Measurements from ENCODE around the gene RBM10. TPM values are rescaled to one million over a fixed set of nuclear protein-coding genes. Genes with fewer than 3 reads are reported as not detected.

RBM10 gene
- total and polyA plus RNA-seq, 9 of the 15 experiments (the other 6 are each of a cell fraction or from before 2014, with no cell fraction given): 1.1 to 61.7 (median 31.5) TPM

GRCh38 chrX:47191806-47192401 lies 46.9 kb downstream of the RBM10 start:
- no TSS peak for BruUV-seq (replicated peaks)

DNA sequence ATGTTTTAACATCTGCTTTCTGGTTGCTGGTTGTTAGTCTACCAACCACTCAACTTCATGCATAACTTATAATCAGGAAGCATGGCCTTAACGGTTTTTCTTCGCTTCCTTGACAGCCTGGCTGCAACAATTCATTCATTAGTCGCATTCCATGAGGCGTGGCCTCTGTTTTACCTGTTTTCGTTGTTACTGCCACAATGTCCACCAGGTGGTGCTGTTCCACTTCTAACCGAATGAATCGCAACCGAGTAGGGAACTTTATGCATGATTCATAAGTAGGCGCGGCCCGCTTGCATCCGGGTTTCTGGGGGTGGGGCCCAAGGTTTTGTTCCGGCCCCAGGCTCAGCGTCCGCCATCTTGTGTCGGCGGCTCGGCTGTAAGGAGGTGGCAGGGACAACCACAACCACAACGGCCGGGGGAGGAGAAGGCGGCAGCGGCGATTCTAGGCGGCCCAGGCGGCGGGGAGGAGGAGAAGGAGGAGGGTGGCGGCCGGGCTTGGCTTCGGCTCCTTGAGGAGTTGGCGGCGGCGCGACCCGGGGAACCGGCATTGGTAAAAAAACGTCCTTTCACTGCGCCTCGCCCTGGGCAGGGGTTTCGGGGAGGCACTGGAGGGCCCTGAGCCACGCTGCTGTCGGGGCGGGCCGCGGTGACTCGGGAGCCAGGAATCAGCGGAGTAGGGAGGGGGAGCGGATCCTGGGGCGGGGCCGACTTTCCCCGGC lies 48.6 kb downstream of the RBM10 start, which contains the start of gene UBA1:
UBA1 (plus strand) TSS at position 355 of the 719 bp plus-strand sequence. CDS start 4,974 bp downstream, outside the sequence.
- Histone ChIP-seq H2AFZ (ENCODE audit: low read depth, low read length) (peak within 1 kb of the TSS; percentile 95), H3K9me3 (replicated peaks; ENCODE audit: control insufficient read depth, insufficient read depth, low read depth, low read length) (no peaks in the 10 kb centered on the region), H3K27ac (ENCODE audit: extremely low read depth, low read depth, low read length) (peak within 1 kb of the TSS; percentile 94), H3K79me2 (ENCODE audit: control insufficient read depth, insufficient read depth, low read length) (peaks cover 46% of the 10 kb centered on the region), H3K4me1 (replicated peaks in 1 of 2; ENCODE audit: control insufficient read depth in 2 of 2, insufficient read depth in 2 of 2, low read length in 2 of 2) (peaks cover 6 to 23% of the 10 kb centered on the region in 2 experiments; a peak in 4 of 5 replicates), H3K4me3 (peak within 1 kb of the TSS; percentile 94), H3K9ac (ENCODE audit: insufficient read depth in 1 of 2, low read depth in 2 of 2, low read length in 2 of 2) (peak within 1 kb of the TSS; percentile 93 to 96), H3K9me1 (ENCODE audit: control insufficient read depth, insufficient read depth, low read length) (no peaks in the 10 kb centered on the region), H3K27me3 (ENCODE audit: control insufficient read depth in 2 of 2, insufficient read depth in 2 of 2, low read length in 2 of 2) (no peaks in the 10 kb centered on the region), H4K20me1 (replicated peaks; ENCODE audit: control insufficient read depth, insufficient read depth, low read length) (peaks cover 17% of the 10 kb centered on the region), H3K4me2 (ENCODE audit: insufficient read depth, low read length) (peak within 1 kb of the TSS; percentile 91), H3K36me3 (ENCODE audit: control insufficient read depth, insufficient read depth, low read length) (peaks cover 35% of the 10 kb centered on the region; the same call in 2 of the 3 replicates)
- WGBS (ENCODE audit: insufficient coverage, low coverage, missing lambda C conversion rate): 1% methylated on average over 29 of the region's 50 CpGs
- in situ Hi-C loops (cut with MboI) (loop anchor here (10.0 kb wide), 2 partner anchors 191 to 331 kb away; no protein-coding TSS in a partner anchor), intact Hi-C loops (cut with micrococcal nuclease) (loop anchor here (1.0 to 10.0 kb wide), 5 partner anchors 119 to 834 kb away; no protein-coding TSS in a partner anchor)
- no TSS peak for BruUV-seq (replicated peaks)
- ChIA-PET CTCF (ENCODE audit: low intra/inter-chr PET ratio) (interaction anchor here (0.7 to 2.0 kb wide), 6 partner anchors 119 to 832 kb away, joined by 3 to 14 read pairs (median 4); no protein-coding TSS in a partner anchor), POLR2A (interaction anchor here (0.8 to 1.6 kb wide), 2 partner anchors 24 to 124 kb away, joined by 3 to 4 read pairs; no protein-coding TSS in a partner anchor)
- peak; percentile 92 for ATAC-seq
- peak; percentile 99 for FAIRE-seq
- peak; percentile 83 to 96 (median 88) for DNase-seq (ENCODE audit: extremely low read depth in 1 of 4, low spot score in 3 of 4)
- TF ChIP-seq NCOA2 (IDR thresholded peaks at IDR 0.05; ENCODE audit: partially characterized antibody in 2 of 2) (no peak), PREB (CRISPR knock-in tag; IDR thresholded peaks at IDR 0.05) (no peak), KDM5B (IDR thresholded peaks at IDR 0.05; ENCODE audit: insufficient replicate concordance, low read depth, low read length) (peak; percentile 67), MBD2 (IDR thresholded peaks at IDR 0.05; ENCODE audit: borderline replicate concordance, low read depth) (peak; percentile 34; the same call in 1 of the 2 replicates), BRD4 (IDR thresholded peaks at IDR 0.05) (no peak; the same call in 1 of the 2 replicates), GTF2A2 (tag; IDR thresholded peaks at IDR 0.05) (no peak), ZSCAN32 (CRISPR knock-in tag; IDR thresholded peaks at IDR 0.05) (no peak), HNRNPLL (IDR thresholded peaks at IDR 0.05; ENCODE audit: low read depth, low read length, poor library complexity, severe bottlenecking) (peak; percentile 22)

More at GRCh38 chrX:47191806-47192401, 46.9 kb downstream of the RBM10 start:
- CTCF ChIA-PET (ENCODE audit: low intra/inter-chr PET ratio): no interaction called here
- intact Hi-C loops (cut with micrococcal nuclease) (loop anchor here (2.0 to 10.0 kb wide), 3 partner anchors 121 to 835 kb away; no protein-coding TSS in a partner anchor), in situ Hi-C loops (cut with MboI) (loop anchor here (10.0 kb wide), 2 partner anchors 193 to 333 kb away; no protein-coding TSS in a partner anchor)
- H2AFZ ChIP-seq (ENCODE audit: low read depth, low read length): 0 out of 2 replicates have a peak overlapping the region, but pooled peaks have one; percentile 40
- TF ChIP-seq KDM1A (IDR thresholded peaks at IDR 0.05): peak; percentile 74
- no peak for TF ChIP-seq C11orf30 (IDR thresholded peaks at IDR 0.05; ENCODE audit: low read depth)
- peaks cover 21% of the 10 kb centered on the region; the same call in 1 of the 3 replicates for H3K36me3 ChIP-seq (ENCODE audit: control insufficient read depth, insufficient read depth, low read length)
- no peaks in the 10 kb centered on the region for H3K9me3 ChIP-seq (replicated peaks; ENCODE audit: control insufficient read depth, insufficient read depth, low read depth, low read length)
- peak overlapping the region; percentile 40 to 89 for H3K9ac ChIP-seq (ENCODE audit: insufficient read depth in 1 of 2, low read depth in 2 of 2, low read length in 2 of 2)
- POLR2A ChIA-PET: interaction anchor here (1.3 kb wide), 1 partner anchor 37 kb away, joined by 3 read pairs; no protein-coding TSS in a partner anchor
- peaks cover 6 to 23% of the 10 kb centered on the region in 2 experiments; a peak in 4 of 5 replicates for H3K4me1 ChIP-seq (replicated peaks in 1 of 2; ENCODE audit: control insufficient read depth in 2 of 2, insufficient read depth in 2 of 2, low read length in 2 of 2)
- WGBS (ENCODE audit: insufficient coverage, low coverage, missing lambda C conversion rate): 31% methylated on average over 16 of the region's 16 CpGs
- H3K27me3 ChIP-seq (ENCODE audit: control insufficient read depth in 2 of 2, insufficient read depth in 2 of 2, low read length in 2 of 2): no peaks in the 10 kb centered on the region
- no peak overlapping the region; the same call in 2 of the 3 replicates for H3K27ac ChIP-seq (ENCODE audit: extremely low read depth, low read depth, low read length)
- ATAC-seq (no peak), DNase-seq (ENCODE audit: extremely low read depth in 1 of 4, low spot score in 3 of 4) (no peak), FAIRE-seq (no peak)
- H3K4me3 ChIP-seq: peak overlapping the region; percentile 48
- 0 out of 2 replicates have a peak, but pooled peaks cover 4% of the 10 kb centered on the region for H4K20me1 ChIP-seq (replicated peaks; ENCODE audit: control insufficient read depth, insufficient read depth, low read length)
- no peaks in the 10 kb centered on the region for H3K9me1 ChIP-seq (ENCODE audit: control insufficient read depth, insufficient read depth, low read length)
- peak overlapping the region; percentile 50 for H3K4me2 ChIP-seq (ENCODE audit: insufficient read depth, low read length)
- peaks cover 36% of the 10 kb centered on the region for H3K79me2 ChIP-seq (ENCODE audit: control insufficient read depth, insufficient read depth, low read length)
